Loucy (cell line): ENCODE data around the gene SDK1.

ENCODE experiments used
- H2AFZ ChIP-seq: fragments of 200-600 bp; sonication (generic); 2 replicates; pipeline ENCODE4 v1.6.0; 2016; ENCODE audit warnings: antibody characterized with exemption, mild to moderate bottlenecking, low read length, moderate library complexity
- H3F3A ChIP-seq: fragments of 200-600 bp; 2 replicates; pipeline ENCODE4 v1.6.0; 2016; ENCODE audit warnings: antibody characterized with exemption, low read depth, mild to moderate bottlenecking
- H3K27me3 ChIP-seq: fragments of 200-600 bp; sonication (generic); 2 replicates; pipeline ENCODE4 v1.6.1; 2014; ENCODE audit warnings: low read length, mild to moderate bottlenecking; ENCODE audit not compliant: insufficient read depth, poor library complexity, severe bottlenecking
- H3K36me3 ChIP-seq: fragments of 200-600 bp; sonication (generic); 2 replicates; pipeline ENCODE4 v1.6.1; 2016; ENCODE audit warnings: low read length; ENCODE audit not compliant: insufficient read depth
- H3K4me1 ChIP-seq: fragments of 200-600 bp; sonication (generic); 2 replicates; pipeline ENCODE4 v1.5.1; 2014; ENCODE audit warnings: low read length, mild to moderate bottlenecking; ENCODE audit not compliant: insufficient read depth, poor library complexity, severe bottlenecking
- H3K4me2 ChIP-seq: fragments of 200-600 bp; sonication (generic); 2 replicates; pipeline ENCODE4 v1.6.0; 2014; ENCODE audit warnings: antibody characterized with exemption, low read length, low read depth, mild to moderate bottlenecking; ENCODE audit not compliant: poor library complexity, severe bottlenecking
- H3K4me3 ChIP-seq: fragments of 200-600 bp; sonication (generic); 2 replicates; pipeline ENCODE4 v1.5.1; 2014; ENCODE audit warnings: low read length, mild to moderate bottlenecking, mixed read lengths; ENCODE audit not compliant: poor library complexity, severe bottlenecking
- H3K79me2 ChIP-seq: fragments of 200-600 bp; sonication (generic); 2 replicates; pipeline ENCODE4 v1.6.1; 2014; ENCODE audit warnings: low read length; ENCODE audit not compliant: insufficient read depth
- H3K9ac ChIP-seq: fragments of 200-600 bp; sonication (generic); 2 replicates; pipeline ENCODE4 v1.6.0; 2014; ENCODE audit warnings: mild to moderate bottlenecking, low read depth, low read length, moderate library complexity; ENCODE audit not compliant: poor library complexity, severe bottlenecking
- H3K9me2 ChIP-seq: fragments of 200-600 bp; sonication (generic); replicated peaks from 2 replicates; pipeline ENCODE4 v1.6.1; 2016; ENCODE audit warnings: low read depth, low read length, mixed read lengths
- H3K9me3 ChIP-seq: fragments of 200-600 bp; sonication (generic); 2 replicates; pipeline ENCODE4 v1.6.1; 2014; ENCODE audit warnings: mild to moderate bottlenecking, antibody characterized with exemption, low read length, low read depth; ENCODE audit not compliant: insufficient read depth
- H4K20me1 ChIP-seq: fragments of 200-600 bp; sonication (generic); 2 replicates; pipeline ENCODE4 v1.6.0; 2014; ENCODE audit warnings: antibody characterized with exemption, low read length, mild to moderate bottlenecking; ENCODE audit not compliant: insufficient read depth, poor library complexity, severe bottlenecking
- CTCF ChIP-seq: fragments of 200-600 bp; sonication (generic); conservative IDR thresholded peaks from 2 replicates; pipeline ENCODE4 v1.5.1; 2014; ENCODE audit warnings: mild to moderate bottlenecking, antibody characterized with exemption, low read length
- EZH2phosphoT487 ChIP-seq: fragments of 200-600 bp; IDR thresholded peaks from 2 replicates; pipeline ENCODE4 v1.6.1; 2018; ENCODE audit warnings: antibody characterized with exemption, mild to moderate bottlenecking, moderate library complexity, borderline replicate concordance

The SDK1 gene

GRCh38 chr7:3964980-3965606 lies 664.0 kb downstream of the SDK1 start:
- Histone ChIP-seq H3F3A (no peaks in the 10 kb centered on the region), H3K36me3 (no peaks in the 10 kb centered on the region), H3K4me3 (no peak overlapping the region), H3K4me2 (no peak overlapping the region), H4K20me1 (no peaks in the 10 kb centered on the region), H3K9me2 (no peaks in the 10 kb centered on the region), H3K9ac (no peak overlapping the region), H3K9me3 (no peaks in the 10 kb centered on the region; the same call in 1 of the 2 replicates), H3K27me3 (no peaks in the 10 kb centered on the region), H2AFZ (no peak overlapping the region), H3K79me2 (no peaks in the 10 kb centered on the region), H3K4me1 (no peaks in the 10 kb centered on the region)
- TF ChIP-seq CTCF (no peak), EZH2phosphoT487 (no peak)

GRCh38 chr7:3965794-3966395 lies 664.8 kb downstream of the SDK1 start:
- no peaks in the 10 kb centered on the region for H3K9me2 ChIP-seq
- H3F3A ChIP-seq: no peaks in the 10 kb centered on the region
- H3K27me3 ChIP-seq: no peaks in the 10 kb centered on the region
- H3K79me2 ChIP-seq: no peaks in the 10 kb centered on the region
- no peak for TF ChIP-seq CTCF
- no peak for TF ChIP-seq EZH2phosphoT487
- H3K4me3 ChIP-seq: no peak overlapping the region
- no peak overlapping the region for H2AFZ ChIP-seq
- H3K4me2 ChIP-seq: no peak overlapping the region
- no peaks in the 10 kb centered on the region for H3K4me1 ChIP-seq
- H3K9me3 ChIP-seq: no peaks in the 10 kb centered on the region; the same call in 1 of the 2 replicates
- no peak overlapping the region for H3K9ac ChIP-seq
- no peaks in the 10 kb centered on the region for H3K36me3 ChIP-seq
- no peaks in the 10 kb centered on the region for H4K20me1 ChIP-seq

GRCh38 chr7:3968234-3968633 lies 667.2 kb downstream of the SDK1 start:
- TF ChIP-seq CTCF (no peak), EZH2phosphoT487 (no peak)
- Histone ChIP-seq H3K9me3 (no peaks in the 10 kb centered on the region), H3F3A (no peaks in the 10 kb centered on the region), H3K9me2 (no peaks in the 10 kb centered on the region), H3K36me3 (no peaks in the 10 kb centered on the region), H3K4me1 (no peaks in the 10 kb centered on the region), H3K4me2 (no peak overlapping the region), H4K20me1 (no peaks in the 10 kb centered on the region), H3K79me2 (no peaks in the 10 kb centered on the region), H3K9ac (no peak overlapping the region), H3K4me3 (no peak overlapping the region), H3K27me3 (no peaks in the 10 kb centered on the region), H2AFZ (no peak overlapping the region)
